IPS-11a (cell line): ENCODE results near the gene MRPS10.
A peak's percentile ranks its signal among the peaks of the same experiment; 100 is the strongest.
"Not testable (repeated sequence)": the region's sequence is repeated elsewhere in the genome, so short reads cannot be mapped to it uniquely, and the experiment has no call there.

ENCODE experiments used
- H3K4me3 ChIP-seq: one replicate; pipeline ENCODE4 v1.5.1; 2013; ENCODE audit warnings: low read depth, low read length, control low read depth

The MRPS10 gene

DNA sequence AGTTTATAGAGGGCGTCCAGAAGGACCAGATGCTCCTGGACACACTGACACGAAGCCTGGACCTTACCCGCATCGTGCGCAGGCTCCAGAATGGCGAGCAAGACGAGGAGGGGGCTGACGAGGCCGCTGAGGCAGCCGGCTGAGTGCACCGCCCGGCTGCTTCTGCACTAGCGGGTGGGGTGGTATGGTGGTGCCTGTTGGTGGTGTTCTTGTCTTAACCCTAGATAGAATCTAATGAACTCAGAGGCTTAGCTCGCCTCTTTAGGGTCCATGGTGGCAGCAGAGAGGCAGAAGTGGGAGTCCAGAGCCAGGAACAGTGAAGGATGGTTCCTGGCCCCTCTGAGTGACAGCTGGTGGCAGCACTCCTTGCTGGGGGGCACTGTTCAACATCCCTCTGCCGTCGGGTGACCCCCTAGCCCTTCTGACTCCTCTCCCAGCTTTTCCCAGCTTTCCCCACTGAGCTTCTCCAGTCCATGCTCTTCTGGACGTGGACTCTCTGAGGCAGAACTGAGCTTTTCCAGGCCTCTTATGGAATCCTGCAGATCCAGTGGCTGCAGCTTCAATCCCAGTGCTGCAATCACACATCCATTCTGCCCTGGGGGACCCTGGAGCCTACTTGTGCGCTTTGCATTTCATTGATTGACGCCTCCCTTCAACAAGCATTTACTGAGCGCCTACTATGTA lies 38.3 kb downstream of the MRPS10 start:
- no peak overlapping the region for H3K4me3 ChIP-seq

DNA sequence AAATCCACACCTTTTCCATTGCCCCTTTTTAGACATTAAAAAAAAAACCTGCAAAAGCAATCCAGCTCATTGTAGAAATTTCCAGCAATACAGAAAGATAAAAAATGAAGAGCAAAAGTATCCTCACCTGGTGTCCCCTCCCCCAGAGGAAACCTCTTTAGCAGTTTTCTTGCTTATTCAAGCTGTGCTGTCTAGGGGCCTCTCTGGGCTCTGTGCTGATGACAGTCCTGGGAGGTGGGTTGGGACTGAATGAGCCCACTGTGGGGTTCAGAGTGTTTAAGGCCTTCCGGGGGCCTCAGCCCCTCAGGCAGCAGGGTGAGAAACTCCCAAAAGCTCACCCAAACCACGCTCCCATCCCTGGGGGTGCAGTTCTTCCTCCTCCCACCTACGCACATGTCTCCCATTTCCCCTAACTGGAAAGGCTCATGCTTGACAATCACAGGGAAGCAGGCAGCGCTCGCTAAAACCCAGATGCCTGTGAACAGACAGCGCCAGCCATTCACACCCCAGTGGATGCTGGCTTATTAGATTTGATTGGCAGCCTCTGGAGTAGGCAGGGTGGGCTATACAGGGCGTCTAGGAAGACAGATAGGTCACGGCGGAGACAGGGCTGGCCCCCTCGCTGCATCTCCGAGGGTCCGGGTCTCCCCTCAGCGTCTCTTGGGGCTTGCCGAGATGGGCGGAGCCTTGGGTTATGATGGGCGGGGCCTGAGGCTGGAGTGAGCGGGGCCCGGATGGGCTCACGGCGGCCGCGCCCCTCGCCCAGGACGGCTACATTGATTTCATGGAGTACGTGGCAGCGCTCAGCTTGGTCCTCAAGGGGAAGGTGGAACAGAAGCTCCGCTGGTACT lies 39.9 kb downstream of the MRPS10 start:
- peak overlapping the region; percentile 51 for H3K4me3 ChIP-seq

DNA sequence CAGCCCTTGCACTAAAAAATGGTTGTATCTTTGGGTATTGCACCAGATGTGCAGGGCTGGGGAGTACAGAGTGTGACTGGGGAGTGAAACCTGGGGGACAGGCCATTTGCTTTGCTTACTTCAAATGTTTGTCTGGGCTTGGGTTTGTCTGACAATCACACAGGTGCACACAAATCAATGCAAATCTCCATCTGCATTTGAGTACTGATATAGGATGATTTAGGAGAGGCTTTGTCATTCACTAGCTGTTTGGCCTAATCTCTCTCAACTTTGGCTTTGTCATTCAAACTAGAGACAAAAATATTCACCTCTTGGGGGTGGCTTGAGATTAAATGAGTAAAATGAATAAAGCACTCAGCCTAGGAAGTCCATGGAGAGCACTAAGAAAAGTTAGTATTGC lies 40.7 kb downstream of the MRPS10 start:
- H3K4me3 ChIP-seq: no peak overlapping the region

DNA sequence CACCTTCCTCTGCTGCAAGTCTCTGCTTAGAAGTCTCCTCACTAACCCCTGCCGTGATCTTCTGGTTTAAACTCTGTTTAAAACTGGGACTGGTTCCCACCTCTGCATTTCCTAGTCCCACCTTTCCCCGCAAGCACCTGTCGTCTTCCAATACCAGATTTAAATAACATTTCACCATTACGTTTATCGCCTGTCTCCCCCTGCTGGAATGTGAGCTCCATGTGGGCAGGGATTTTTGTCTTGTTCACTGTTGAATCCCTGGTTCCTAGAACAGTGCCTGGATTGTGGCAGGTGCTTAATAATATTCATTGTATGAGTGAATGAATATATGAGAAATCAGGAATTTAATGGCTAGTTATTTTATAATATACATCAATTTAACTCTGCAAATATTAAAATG lies 41.8 kb downstream of the MRPS10 start:
- no peak overlapping the region for H3K4me3 ChIP-seq

DNA sequence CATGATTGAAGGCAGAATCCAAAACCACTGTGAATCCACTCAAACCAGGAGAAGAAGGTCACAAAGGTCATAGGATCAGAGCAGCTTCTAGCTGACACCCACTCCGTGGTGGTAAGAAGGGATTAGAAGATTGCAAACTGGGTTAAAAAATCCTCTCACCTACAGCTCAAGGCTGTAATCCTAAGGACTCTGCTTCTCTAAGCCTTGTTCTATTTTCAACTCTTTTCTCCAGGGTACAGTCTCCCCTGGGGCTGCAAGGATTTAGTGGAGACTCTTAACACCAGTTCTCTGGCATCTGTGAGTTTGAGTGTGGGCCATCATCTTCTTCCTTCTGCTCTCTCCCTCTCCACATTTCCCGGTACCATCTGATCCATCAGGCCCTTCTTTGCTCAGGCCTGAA lies 44.6 kb downstream of the MRPS10 start, which contains the start of gene GUCA1A:
TSS of gene GUCA1A (plus strand) at position 264 of the 400 bp plus-strand sequence. CDS start 250 bp downstream, outside the sequence.
- no peak within 1 kb of the TSS for H3K4me3 ChIP-seq

DNA sequence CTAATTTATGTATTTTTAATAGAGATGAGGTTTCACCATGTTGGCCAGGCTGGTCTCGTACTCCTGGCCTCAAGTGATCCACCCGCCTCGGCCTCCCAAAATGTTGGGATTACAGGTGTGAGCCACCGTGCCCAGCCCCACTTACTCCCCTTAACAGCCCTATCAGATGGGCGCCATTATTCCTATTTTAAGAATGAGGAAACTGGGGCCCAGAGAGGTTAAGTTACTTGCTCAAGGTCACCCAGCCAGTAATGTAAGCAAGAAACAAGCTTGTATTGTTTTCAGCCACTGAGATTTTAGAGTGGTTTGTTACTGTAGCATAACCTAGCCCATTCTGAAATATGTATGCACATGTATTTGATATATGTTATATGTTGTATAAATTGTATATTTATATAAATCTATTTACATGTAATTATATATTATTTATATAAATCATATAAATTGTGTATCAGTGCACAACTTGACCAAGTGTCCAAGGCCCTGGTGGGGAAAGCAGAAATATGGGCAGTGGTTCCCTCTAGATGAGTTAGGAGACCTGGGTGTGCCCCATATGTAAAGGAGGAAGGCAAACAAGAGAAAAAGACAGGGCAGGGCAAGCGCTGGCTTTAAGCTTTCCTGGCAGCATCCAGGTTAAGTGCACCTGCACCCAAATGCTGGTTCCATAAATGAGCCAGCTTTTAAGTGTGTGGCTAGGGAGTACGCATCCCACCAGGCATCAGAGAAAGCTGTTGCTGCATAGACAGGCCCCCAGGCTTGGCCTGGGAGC lies 45.7 kb downstream of the MRPS10 start:
- H3K4me3 ChIP-seq: no peak overlapping the region

DNA sequence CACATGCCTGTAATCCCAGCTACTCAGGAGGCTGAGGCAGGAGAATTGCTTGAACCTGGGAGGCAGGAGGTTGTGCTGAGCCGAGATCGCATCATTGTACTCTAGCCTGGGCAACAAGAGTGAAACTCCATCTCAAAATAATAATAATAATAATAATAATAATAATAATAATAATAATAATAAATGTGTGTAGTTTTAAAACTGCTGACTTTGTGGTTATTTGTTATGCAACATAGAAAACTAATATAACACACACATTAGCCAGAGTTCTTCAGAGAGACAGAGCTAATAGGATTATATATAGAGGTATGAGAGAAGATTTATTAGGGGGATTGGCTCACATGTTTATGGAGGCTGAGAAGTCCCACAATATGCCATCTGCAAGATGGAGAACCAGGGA lies 47.9 kb downstream of the MRPS10 start:
- not testable (repeated sequence) for H3K4me3 ChIP-seq

DNA sequence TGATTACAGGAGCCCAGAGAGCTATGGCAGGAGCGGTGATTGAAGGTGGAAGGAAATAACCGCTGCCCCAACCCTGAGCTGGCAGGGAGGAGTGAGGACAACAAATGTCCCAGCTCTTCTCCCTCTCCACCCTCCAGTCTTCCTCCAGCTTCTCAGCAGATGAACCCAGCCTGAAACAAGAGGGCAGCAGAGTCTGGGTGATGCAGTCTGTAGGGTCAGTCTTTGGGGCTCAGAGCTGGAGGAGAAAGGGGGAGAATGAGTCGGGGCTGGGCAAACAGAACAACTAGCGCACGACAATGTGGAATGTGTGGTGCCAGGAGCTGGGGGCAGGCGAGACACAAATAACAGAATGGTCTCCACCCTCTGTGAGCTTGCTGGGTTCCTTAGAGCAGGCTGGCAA lies 49.0 kb downstream of the MRPS10 start:
- H3K4me3 ChIP-seq: no peak overlapping the region

DNA sequence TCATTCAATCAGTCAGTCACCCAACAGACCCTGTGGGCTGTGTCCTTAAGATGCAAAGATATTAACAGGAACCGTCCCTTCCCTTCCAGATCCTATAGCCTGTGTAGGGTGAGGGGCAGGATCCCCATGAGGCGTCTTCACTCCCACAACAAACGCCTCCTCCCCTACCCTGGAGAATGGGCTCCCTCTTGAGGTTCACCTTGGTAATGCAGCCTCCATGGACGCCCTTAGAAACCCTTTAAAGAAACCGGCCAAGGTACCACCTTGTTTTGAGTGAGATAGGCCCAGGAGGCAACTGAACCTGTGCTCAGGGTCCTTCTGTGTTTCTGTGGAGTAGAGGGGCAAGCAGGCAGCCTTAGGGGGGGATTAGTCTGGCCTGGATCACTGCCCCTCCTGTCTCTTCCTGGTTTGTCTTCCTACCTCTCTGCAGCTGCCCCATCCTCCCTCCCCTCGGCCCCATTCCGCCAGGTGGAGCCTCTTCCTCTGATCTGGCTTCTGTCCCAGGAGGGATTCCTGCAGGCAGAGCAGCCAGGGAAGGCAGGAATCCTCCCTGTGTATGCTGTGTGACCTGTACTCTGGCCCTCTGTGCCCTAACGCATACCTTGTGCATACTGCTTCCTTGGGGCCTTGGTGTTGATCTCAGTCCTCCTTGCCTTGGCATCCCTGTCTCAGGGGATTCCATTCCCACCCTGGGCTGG lies 51.1 kb downstream of the MRPS10 start:
- no peak overlapping the region for H3K4me3 ChIP-seq

DNA sequence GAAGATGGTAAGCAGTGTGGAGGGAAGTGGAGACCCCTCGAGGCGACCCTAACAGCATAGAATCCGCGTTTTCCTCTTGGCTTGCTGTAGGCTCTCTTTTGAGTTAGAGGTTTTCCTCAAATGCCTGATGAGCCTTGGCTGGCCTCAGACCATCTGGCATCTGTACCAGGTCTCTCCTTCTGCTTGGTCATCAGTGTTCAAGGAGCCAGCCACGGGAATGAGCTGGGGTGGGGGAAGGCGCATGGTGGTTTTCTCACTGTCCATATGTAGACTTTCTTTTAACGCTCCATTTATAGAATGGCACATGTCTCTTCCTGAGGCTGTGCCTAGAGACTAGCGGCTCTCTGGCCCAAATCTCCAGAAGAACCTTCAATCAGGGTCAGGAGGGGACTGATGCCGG lies 52.6 kb downstream of the MRPS10 start:
- no peak overlapping the region for H3K4me3 ChIP-seq

DNA sequence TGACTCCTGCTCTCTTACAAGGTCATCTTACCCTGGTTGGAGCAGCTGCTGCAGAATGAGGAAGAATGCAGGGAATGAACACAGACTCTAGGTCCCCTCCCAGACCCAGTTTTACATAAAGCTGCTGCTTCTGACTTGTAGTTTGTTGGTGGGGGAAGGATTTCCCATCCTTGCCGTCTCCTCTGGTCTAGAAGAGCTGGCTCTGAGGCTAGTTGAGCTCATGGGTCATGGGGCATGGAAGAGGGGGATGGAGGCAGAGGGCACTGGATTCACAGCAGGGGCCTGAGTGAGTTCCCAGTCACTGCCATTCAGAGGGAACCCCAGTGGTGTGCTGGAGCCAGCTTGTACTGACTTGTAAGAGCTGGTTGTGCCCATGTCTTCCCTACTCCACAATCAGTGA lies 53.7 kb downstream of the MRPS10 start:
- no peak overlapping the region for H3K4me3 ChIP-seq

DNA sequence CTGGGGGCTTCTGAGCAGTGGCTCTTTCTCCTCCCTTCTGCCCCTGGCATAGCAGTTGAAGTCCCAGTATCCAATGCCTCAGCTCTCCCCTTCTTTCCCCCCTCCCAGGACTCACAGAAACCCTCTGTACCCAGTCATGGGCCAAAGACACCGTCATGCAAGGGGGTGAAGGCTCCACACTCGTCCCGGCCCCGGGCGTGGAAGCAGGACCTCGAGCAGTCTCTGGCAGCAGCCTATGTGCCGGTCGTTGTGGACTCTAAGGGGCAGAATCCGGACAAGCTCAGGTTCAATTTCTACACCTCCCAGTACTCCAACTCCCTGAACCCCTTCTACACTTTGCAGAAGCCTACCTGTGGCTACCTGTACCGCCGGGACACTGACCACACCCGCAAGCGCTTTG lies 54.8 kb downstream of the MRPS10 start:
- no peak overlapping the region for H3K4me3 ChIP-seq

DNA sequence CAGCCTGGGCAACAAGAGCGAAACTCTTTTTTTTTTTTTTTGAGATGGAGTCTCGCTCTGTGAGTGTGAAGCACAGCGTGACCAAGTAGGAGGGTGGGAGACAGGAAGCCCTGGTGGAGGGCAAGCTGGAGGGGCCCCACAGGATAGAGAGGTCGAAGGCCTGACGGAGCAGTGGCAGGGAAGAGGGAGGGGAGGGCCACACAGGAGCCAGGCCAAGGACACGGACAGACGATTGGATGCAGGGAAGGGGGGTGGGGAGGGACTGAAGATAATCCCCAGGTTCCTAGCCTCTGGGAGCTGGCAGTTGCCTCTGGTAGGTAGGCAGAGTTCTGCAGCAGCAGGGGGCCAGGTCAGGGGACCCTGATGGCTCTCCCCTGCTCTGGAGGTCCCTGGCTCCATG lies 55.3 kb downstream of the MRPS10 start:
- no peak overlapping the region for H3K4me3 ChIP-seq

DNA sequence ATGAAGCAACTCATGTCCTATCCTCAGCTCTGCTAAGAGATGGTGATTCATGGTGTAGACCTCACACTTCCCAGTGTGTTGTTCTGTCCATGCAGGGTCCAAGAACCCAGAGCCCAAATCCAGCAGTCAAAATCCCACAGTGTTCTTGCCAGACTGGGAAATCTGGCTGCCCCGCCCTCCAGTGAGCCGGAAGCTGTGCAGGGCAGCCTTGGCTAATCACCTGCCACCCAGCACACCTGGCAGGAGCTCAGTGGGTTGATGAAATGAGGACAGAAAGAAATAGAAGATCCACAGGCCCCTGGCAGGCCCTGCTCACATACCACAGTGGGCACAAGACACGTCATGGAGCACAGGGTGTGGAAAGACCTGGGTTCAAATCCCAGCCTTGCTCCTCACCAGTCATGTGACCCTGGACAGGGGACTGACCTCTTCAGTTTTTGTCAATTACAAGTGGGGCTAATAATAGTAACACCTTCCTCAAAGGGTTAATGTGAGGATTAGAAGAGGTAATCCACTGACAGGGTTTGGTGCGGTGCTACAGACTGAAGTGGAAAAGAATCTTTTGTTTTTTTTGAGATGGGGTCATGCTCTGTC lies 58.1 kb downstream of the MRPS10 start:
- no peak overlapping the region for H3K4me3 ChIP-seq

DNA sequence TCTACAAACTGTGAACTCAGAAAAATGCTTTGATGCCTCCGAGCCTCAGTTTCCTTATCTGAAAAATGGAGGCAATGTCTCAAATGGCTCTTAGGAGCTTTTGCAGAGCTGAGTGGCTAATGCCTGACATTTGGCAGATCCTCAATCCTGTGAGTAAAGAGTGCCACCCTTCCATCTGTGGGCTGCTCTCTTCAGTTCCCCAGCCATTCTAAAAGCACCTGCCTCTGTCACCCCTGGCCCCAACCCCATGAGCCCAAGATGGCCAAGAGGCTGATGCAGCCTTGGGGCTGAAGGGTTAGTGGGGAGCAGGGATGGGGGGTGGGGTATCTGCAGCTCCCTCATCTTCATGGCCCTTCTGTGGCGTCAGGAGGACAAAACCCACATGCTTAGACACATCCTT lies 59.0 kb downstream of the MRPS10 start:
- no peak overlapping the region for H3K4me3 ChIP-seq

DNA sequence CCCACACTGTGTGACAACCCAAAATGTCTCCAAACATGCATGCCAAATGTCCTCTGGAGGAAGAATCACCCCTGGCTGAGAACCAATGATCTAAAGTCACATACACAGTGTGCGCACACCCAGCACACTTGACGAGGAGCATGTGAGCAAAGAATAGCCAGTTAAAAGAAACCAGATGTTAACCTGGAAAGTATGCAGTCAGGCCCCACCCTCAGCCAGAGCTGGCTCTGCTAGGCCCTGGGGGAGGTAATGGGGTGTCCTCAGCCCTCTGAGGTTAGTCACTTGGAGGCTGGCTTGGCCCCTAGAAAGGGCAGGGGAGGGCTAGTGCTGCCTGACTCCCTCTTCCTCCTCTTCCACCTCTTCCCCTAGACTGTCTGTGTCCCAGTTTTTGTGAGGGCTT lies 59.6 kb downstream of the MRPS10 start:
- no peak overlapping the region for H3K4me3 ChIP-seq
